CD4-positive, alpha-beta memory T cell (primary cell): ENCODE results near the gene VPS45. TPM values are rescaled to one million over a fixed set of nuclear protein-coding genes. Genes with fewer than 3 reads are reported as not detected.

Source experiments
- CTCF ChIA-PET: fragments of 350-600 bp; sonication (Branson Sonifier 250); formaldehyde crosslinking; loops from one replicate; lab custom pipeline; 2021; ENCODE audit warnings: inconsistent platforms; ENCODE audit not compliant: partially characterized antibody; lab: Charles Lee
- POLR2A ChIA-PET: fragments of 350-600 bp; sonication (Branson Sonifier 250); formaldehyde crosslinking; loops from one replicate; lab custom pipeline; 2021; ENCODE audit not compliant: partially characterized antibody; lab: Charles Lee
- DNase-seq, 5 donors: peaks; one replicate each; pipeline versions ENCODE4 v3.0.0 to v3.0.0-alpha.2; 2020 to 2022; ENCODE audit warnings: mixed read lengths in 1 of 5
- H3K27ac ChIP-seq: one replicate; pipeline ENCODE4 v1.7.0; 2013; ENCODE audit warnings: low read depth, low read length
- H3K27me3 ChIP-seq: 2 replicates; pipeline ENCODE4 v1.7.0; 2013; ENCODE audit warnings: mild to moderate bottlenecking, low read length, moderate library complexity; ENCODE audit not compliant: insufficient read depth
- H3K36me3 ChIP-seq: 2 replicates; pipeline ENCODE4 v1.7.0; 2013; ENCODE audit warnings: mild to moderate bottlenecking, low read length, moderate library complexity; ENCODE audit not compliant: insufficient read depth
- H3K4me1 ChIP-seq: 2 replicates; pipeline ENCODE4 v1.7.0; 2013; ENCODE audit warnings: mild to moderate bottlenecking, low read length, moderate library complexity; ENCODE audit not compliant: insufficient read depth
- H3K4me3 ChIP-seq, 2 donors: one replicate each; pipeline ENCODE4 v1.7.0; 2013; ENCODE audit warnings: low read length in 2 of 2, mild to moderate bottlenecking in 1 of 2
- H3K9me3 ChIP-seq, 2 donors: one replicate each; pipeline ENCODE4 v1.7.0; 2013; ENCODE audit warnings: low read length in 2 of 2, control low read depth in 1 of 2; ENCODE audit not compliant: control insufficient read depth in 1 of 2
- H3K27ac Mint-ChIP-seq, 7 donors: one replicate each; pipeline ENCODE4 v1.8.0; 2020 to 2021; ENCODE audit warnings: mixed read lengths in 7 of 7, mild to moderate bottlenecking in 6 of 7, inconsistent platforms in 3 of 7, moderate library complexity in 3 of 7
- H3K27me3 Mint-ChIP-seq, 2 donors: one replicate each; pipeline ENCODE4 v1.8.0; 2020 to 2021; ENCODE audit warnings: mixed read lengths in 2 of 2
- H3K36me3 Mint-ChIP-seq, 2 donors: one replicate each; pipeline ENCODE4 v1.8.0; 2020 to 2021; ENCODE audit warnings: mixed read lengths in 2 of 2, inconsistent platforms in 1 of 2, mild to moderate bottlenecking in 1 of 2
- H3K4me1 Mint-ChIP-seq, 4 donors: one replicate each; pipeline ENCODE4 v1.8.0; 2020 to 2021; ENCODE audit warnings: mixed read lengths in 4 of 4, mild to moderate bottlenecking in 1 of 4
- H3K4me3 Mint-ChIP-seq, 8 donors: one replicate each; pipeline ENCODE4 v1.8.0; 2020 to 2021; ENCODE audit warnings: mixed read lengths in 8 of 8, mild to moderate bottlenecking in 7 of 8, moderate library complexity in 6 of 8, inconsistent platforms in 3 of 8
- H3K9me3 Mint-ChIP-seq, 8 donors: one replicate each; pipeline ENCODE4 v1.8.0; 2020 to 2021; ENCODE audit warnings: mixed read lengths in 8 of 8, mild to moderate bottlenecking in 5 of 8, inconsistent platforms in 3 of 8, moderate library complexity in 1 of 8
- intact Hi-C: fragments of 100-400 bp; cut with micrococcal nuclease; formaldehyde crosslinking; loops from one replicate; pipeline ENCODE4 v1.15.1; 2023
- polyA plus RNA-seq, 2 donors: library from polyadenylated mRNA; unstranded; fragments of 300-500 nt; fragmentation: Illumina TruSeq; gene quantifications; one replicate each; pipeline ENCODE4 v1.2.3, GENCODE V29; 2021
- total RNA-seq, 2 experiments: library from RNA; stranded (reverse); gene quantifications; one replicate each; pipeline ENCODE4 v1.2.3, GENCODE V29; 2021

The VPS45 gene
- total and polyA plus RNA-seq, 4 experiments from 2014 or later: 25.1 to 38.5 (median 34.4) TPM

DNA sequence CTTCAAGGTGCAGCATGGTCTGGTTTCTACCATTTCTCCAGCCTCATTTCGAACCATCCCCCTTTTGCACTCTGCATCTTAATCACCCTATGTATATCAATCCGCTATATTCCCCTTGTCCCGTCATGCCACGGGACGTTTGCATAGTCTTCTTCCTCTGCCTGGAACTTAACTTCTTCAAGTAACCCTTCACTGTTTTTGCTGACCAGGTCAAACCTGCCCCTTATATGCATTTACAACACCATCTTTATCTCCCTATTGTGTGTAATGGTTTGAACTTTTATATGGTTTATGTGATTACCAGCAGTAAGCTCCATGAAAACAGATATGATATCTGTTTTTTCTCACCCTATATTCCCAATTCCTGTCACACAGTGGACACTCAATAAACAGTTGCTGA is 2.3 kb downstream of the VPS45 start:
- peaks cover 30% of the 10 kb centered on the region for H3K4me1 ChIP-seq
- no peaks in the 10 kb centered on the region for H3K9me3 ChIP-seq
- H3K27me3 ChIP-seq: no peaks in the 10 kb centered on the region
- DNase-seq: no peak
- H3K9me3 Mint-ChIP-seq: no peaks in the 10 kb centered on the region
- ChIA-PET CTCF (interaction anchor here (0.7 to 17.3 kb wide), 5 partner anchors 11 to 171 kb away, joined by 3 to 574 read pairs (median 3); no protein-coding TSS in a partner anchor), POLR2A (interaction anchor here (1.0 kb wide), 1 partner anchor 82 kb away, joined by 5 read pairs; no protein-coding TSS in a partner anchor)
- H3K27me3 Mint-ChIP-seq: no peaks in the 10 kb centered on the region
- H3K36me3 ChIP-seq: no peaks in the 10 kb centered on the region
- H3K27ac Mint-ChIP-seq: peak overlapping the region in 2 of 7 donors; percentile 8 to 69
- no peak overlapping the region for H3K4me3 ChIP-seq
- peaks cover 35 to 52% (median 44%) of the 10 kb centered on the region in 4 donors for H3K4me1 Mint-ChIP-seq
- H3K36me3 Mint-ChIP-seq: peaks cover 16 to 28% of the 10 kb centered on the region in 2 donors
- H3K4me3 Mint-ChIP-seq: peak overlapping the region in 3 of 8 donors; percentile 12 to 55 (median 16)
- intact Hi-C loops: loop anchor here (5.0 kb wide), 1 partner anchor 37 kb away; no protein-coding TSS in a partner anchor
- H3K27ac ChIP-seq: no peak overlapping the region

DNA sequence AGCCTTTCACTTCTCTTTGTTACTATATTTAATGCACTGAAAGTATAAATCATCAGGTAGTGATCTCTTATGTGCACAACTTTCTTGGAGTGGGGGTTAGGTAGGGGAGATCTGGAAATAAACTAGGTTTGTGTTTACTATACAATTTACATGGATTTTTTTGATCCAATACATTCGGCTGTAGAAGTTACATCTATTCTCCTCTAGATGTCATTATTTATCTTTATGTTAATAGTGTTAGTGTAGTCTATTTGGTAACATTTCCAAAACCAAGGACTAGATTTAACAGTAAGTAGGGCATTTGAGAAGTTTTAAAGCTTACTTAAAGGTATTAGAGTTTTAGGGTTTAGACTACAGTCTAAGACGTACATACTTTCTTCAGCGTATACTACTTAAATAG is 5.4 kb downstream of the VPS45 start:
- Histone ChIP-seq H3K4me3 (no peak overlapping the region), H3K27ac (no peak overlapping the region), H3K4me1 (peaks cover 29% of the 10 kb centered on the region), H3K36me3 (no peaks in the 10 kb centered on the region), H3K27me3 (no peaks in the 10 kb centered on the region), H3K9me3 (no peaks in the 10 kb centered on the region)
- Mint-ChIP-seq H3K27me3 (no peaks in the 10 kb centered on the region), H3K4me1 (peaks cover 35 to 47% (median 40%) of the 10 kb centered on the region in 4 donors), H3K36me3 (peaks cover 25 to 30% of the 10 kb centered on the region in 2 donors), H3K4me3 (no peak overlapping the region), H3K27ac (peak overlapping the region in 4 of 7 donors; percentile 1 to 76 (median 66)), H3K9me3 (no peaks in the 10 kb centered on the region)
- intact Hi-C loops: loop anchor here (1.0 to 5.0 kb wide), 4 partner anchors 34 to 114 kb away; no protein-coding TSS in a partner anchor
- POLR2A ChIA-PET: interaction anchor here (0.7 to 10.4 kb wide), 10 partner anchors 19 to 185 kb away, joined by 3 to 130 read pairs (median 4); partner anchors contain the start of gene PLEKHO1
- peak in 4 of 5 donors; percentile 45 to 59 (median 50) for DNase-seq
- CTCF ChIA-PET: interaction anchor here (0.7 to 17.3 kb wide), 31 partner anchors 9 to 153 kb away, joined by 3 to 574 read pairs (median 5); partner anchors contain the start of genes OTUD7B and PLEKHO1

DNA sequence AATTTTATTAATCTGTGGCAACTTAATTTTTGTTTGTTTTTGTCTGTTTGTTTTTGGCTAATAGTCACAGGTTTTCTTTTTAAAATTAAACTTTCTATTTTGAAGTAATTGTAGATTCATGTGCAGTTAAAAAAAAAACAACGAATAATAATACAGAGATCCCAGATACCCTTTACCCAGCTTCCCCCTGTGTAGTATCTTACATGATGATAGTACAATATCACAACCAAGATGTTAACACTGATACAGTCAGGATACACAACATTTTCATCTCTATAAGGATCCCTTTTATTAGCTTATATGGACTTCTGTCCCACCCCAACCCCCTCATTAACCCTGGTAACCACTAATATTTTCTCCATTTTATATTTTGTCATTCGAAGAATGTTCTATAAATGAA is 5.9 kb downstream of the VPS45 start:
- peaks cover 23% of the 10 kb centered on the region for H3K4me1 ChIP-seq
- no peaks in the 10 kb centered on the region for H3K27me3 ChIP-seq
- H3K4me1 Mint-ChIP-seq: peaks cover 30 to 43% (median 34%) of the 10 kb centered on the region in 4 donors
- H3K9me3 Mint-ChIP-seq: no peaks in the 10 kb centered on the region
- ChIA-PET POLR2A (interaction anchor here (0.7 to 10.4 kb wide), 9 partner anchors 36 to 186 kb away, joined by 3 to 130 read pairs (median 3); partner anchors contain the start of gene PLEKHO1), CTCF (interaction anchor here (0.7 to 17.3 kb wide), 29 partner anchors 9 to 150 kb away, joined by 3 to 574 read pairs (median 5); partner anchors contain the start of genes OTUD7B and PLEKHO1)
- H3K9me3 ChIP-seq: no peaks in the 10 kb centered on the region
- no peak for DNase-seq
- no peak overlapping the region for H3K27ac ChIP-seq
- H3K4me3 Mint-ChIP-seq: no peak overlapping the region
- H3K4me3 ChIP-seq: no peak overlapping the region
- H3K36me3 Mint-ChIP-seq: peaks cover 28 to 32% of the 10 kb centered on the region in 2 donors
- intact Hi-C loops: loop anchor here (1.0 to 5.0 kb wide), 4 partner anchors 34 to 114 kb away; no protein-coding TSS in a partner anchor
- no peaks in the 10 kb centered on the region for H3K36me3 ChIP-seq
- H3K27me3 Mint-ChIP-seq: no peaks in the 10 kb centered on the region
- peak overlapping the region in 2 of 7 donors; percentile 2 to 53 for H3K27ac Mint-ChIP-seq

DNA sequence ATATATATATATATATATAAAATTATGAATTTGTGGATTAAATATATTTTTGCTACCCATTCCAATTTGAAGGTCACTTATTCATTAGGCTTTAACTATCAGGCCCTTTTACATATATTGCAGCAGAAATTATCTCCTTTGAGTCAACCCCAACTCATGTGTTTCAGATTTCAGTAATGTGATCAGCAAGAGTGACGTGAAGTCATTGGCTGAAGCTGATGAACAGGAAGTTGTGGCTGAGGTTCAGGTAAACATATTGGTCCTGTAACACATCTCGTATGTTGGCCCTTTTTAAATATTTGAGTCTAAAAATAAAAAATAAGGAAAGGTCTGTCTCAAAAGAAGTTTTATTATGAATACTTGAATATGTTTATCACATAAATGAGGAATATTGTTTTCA is 8.5 kb downstream of the VPS45 start:
- H3K4me1 ChIP-seq: peaks cover 13% of the 10 kb centered on the region
- Mint-ChIP-seq H3K27me3 (no peaks in the 10 kb centered on the region), H3K4me1 (peaks cover 19 to 29% (median 24%) of the 10 kb centered on the region in 4 donors), H3K4me3 (peak overlapping the region in 2 of 8 donors; percentile 28 to 46), H3K36me3 (peaks cover 31 to 38% of the 10 kb centered on the region in 2 donors), H3K9me3 (no peaks in the 10 kb centered on the region), H3K27ac (peak overlapping the region in 4 of 7 donors; percentile 30 to 84 (median 56))
- H3K9me3 ChIP-seq: no peaks in the 10 kb centered on the region
- DNase-seq: peak; percentile 27 to 38 (median 28)
- no peaks in the 10 kb centered on the region for H3K36me3 ChIP-seq
- POLR2A ChIA-PET: interaction anchor here (0.6 to 10.4 kb wide), 5 partner anchors 34 to 190 kb away, joined by 3 to 130 read pairs (median 8); partner anchors contain the start of gene PLEKHO1
- no peak overlapping the region for H3K4me3 ChIP-seq
- H3K27ac ChIP-seq: no peak overlapping the region
- H3K27me3 ChIP-seq: no peaks in the 10 kb centered on the region
- CTCF ChIA-PET: interaction anchor here (0.9 to 17.3 kb wide), 5 partner anchors 27 to 114 kb away, joined by 3 to 574 read pairs (median 39); partner anchors contain the start of gene PLEKHO1
- intact Hi-C loops: no loop called here

DNA sequence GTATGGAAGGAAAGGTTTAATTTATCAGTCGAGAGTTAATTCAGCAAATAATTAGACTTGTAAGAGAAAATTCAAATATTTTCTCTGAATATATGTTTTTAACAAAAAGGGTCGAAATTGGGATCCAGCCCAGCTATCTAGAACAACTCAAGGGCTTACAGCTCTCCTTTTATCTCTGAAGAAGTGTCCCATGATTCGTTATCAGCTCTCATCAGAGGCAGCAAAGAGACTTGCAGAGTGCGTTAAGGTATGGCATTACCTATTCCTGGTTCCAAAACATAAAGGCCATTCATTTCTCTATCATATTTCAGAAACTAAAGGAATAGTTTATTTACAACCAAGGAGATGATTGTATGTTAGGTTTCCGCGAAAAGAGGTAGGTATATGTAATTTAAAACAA is 9.4 kb downstream of the VPS45 start:
- Mint-ChIP-seq H3K4me1 (peaks cover 19 to 29% (median 24%) of the 10 kb centered on the region in 4 donors), H3K27me3 (no peaks in the 10 kb centered on the region), H3K4me3 (no peak overlapping the region), H3K36me3 (peaks cover 40 to 46% of the 10 kb centered on the region in 2 donors), H3K27ac (peak overlapping the region in 1 of 7 donors; percentile 9), H3K9me3 (no peaks in the 10 kb centered on the region)
- Histone ChIP-seq H3K9me3 (no peaks in the 10 kb centered on the region), H3K4me3 (no peak overlapping the region), H3K27ac (no peak overlapping the region), H3K36me3 (peaks cover 7% of the 10 kb centered on the region), H3K27me3 (no peaks in the 10 kb centered on the region), H3K4me1 (peaks cover 13% of the 10 kb centered on the region)
- ChIA-PET CTCF (interaction anchor here (0.7 to 17.3 kb wide), 6 partner anchors 9 to 110 kb away, joined by 3 to 574 read pairs (median 4); partner anchors contain the start of gene VPS45), POLR2A (interaction anchor here (0.7 to 10.4 kb wide), 5 partner anchors 15 to 189 kb away, joined by 4 to 130 read pairs (median 8); partner anchors contain the start of gene PLEKHO1)
- DNase-seq: no peak
- intact Hi-C loops: no loop called here

DNA sequence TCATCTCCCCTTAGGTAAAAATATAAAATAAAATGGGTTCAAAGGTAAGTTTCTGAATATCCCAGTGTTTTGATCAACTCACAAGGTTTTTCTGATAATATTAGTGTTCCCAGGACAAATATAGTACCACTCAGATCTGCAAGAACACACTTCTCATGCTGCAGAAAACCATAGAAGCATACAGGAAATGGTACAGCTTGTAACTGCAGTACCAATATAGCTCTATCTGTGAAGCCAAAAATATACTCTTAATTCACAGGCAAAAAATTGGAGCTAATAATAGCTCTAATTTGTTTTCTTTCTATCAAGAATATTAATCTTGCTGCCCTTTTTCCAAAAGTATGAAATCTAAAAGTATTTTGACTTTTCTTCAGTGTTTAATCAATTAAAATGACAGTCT is 13.2 kb downstream of the VPS45 start:
- H3K9me3 ChIP-seq: no peaks in the 10 kb centered on the region
- POLR2A ChIA-PET: interaction anchor here (1.1 to 10.4 kb wide), 2 partner anchors 69 to 80 kb away, joined by 4 to 130 read pairs; partner anchors contain the start of gene PLEKHO1
- peaks cover 6% of the 10 kb centered on the region for H3K4me1 ChIP-seq
- no peak overlapping the region for H3K27ac ChIP-seq
- H3K27ac Mint-ChIP-seq: peak overlapping the region in 1 of 7 donors; percentile 57
- H3K9me3 Mint-ChIP-seq: no peaks in the 10 kb centered on the region
- peaks cover 14% of the 10 kb centered on the region for H3K36me3 ChIP-seq
- peaks cover 10 to 12% (median 11%) of the 10 kb centered on the region in 4 donors for H3K4me1 Mint-ChIP-seq
- no peak for DNase-seq
- H3K4me3 ChIP-seq: no peak overlapping the region
- CTCF ChIA-PET: interaction anchor here (0.7 kb wide), 1 partner anchor 10 kb away, joined by 3 read pairs; no protein-coding TSS in a partner anchor
- no peaks in the 10 kb centered on the region for H3K27me3 ChIP-seq
- intact Hi-C loops: loop anchor here (2.0 kb wide), 1 partner anchor 14 kb away; no protein-coding TSS in a partner anchor
- peaks cover 46 to 49% of the 10 kb centered on the region in 2 donors for H3K36me3 Mint-ChIP-seq
- no peaks in the 10 kb centered on the region for H3K27me3 Mint-ChIP-seq
- no peak overlapping the region for H3K4me3 Mint-ChIP-seq
